ENCODE measurements around the gene RGMB.

RGMB gene

GRCh38 chr5:98836175-98836574, 62.7 kb downstream of the RGMB start:
- no peak for DNase-seq

DNA sequence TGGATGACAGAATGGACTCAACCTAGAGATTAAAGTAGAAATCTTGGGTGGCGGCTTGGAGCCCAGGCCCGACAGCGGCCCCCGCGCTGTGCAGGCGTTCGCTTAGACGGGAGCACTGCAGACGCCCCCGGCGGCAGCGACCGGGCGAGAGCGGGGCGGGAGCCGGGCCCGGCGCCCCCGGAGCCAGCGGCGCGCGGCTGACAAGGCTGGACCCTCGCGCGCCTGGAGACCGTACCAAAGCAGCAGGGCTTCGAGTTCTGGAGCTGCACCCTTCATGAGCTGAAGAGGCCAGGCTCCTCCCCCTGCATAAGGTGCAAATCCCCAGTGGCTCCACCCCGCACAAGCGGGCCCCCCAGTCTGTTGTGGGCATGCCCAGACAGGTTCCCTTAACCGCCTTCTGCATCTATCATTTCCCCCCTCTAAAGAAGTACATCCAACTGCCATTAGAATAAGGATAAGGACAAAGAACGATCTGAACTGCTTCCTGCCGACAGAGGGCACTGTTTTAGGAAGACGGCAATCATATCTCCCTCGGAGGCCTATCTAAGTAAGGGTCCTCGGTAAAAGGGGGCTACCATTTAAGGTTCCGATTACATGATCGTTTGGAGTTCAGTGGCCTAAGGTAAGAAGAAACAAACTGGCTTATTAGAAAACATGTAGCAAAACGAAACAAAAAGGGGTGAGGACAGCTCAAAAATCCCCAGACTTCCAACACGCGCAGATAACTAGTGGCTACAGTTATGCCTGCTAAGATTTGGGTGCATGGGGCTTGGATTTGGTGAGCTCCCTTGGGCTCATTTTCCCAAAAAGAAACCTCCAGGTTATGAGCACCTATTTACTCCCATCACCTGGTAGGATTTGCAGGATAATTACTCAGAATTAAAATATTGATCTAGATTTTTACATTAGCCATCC, 66.3 kb downstream of the RGMB start:
- no peak for DNase-seq

GRCh38 chr5:98840946-98841345, 67.5 kb downstream of the RGMB start:
- no peak for DNase-seq

GRCh38 chr5:98843481-98843880, 70.0 kb downstream of the RGMB start:
- no peak for DNase-seq

DNA sequence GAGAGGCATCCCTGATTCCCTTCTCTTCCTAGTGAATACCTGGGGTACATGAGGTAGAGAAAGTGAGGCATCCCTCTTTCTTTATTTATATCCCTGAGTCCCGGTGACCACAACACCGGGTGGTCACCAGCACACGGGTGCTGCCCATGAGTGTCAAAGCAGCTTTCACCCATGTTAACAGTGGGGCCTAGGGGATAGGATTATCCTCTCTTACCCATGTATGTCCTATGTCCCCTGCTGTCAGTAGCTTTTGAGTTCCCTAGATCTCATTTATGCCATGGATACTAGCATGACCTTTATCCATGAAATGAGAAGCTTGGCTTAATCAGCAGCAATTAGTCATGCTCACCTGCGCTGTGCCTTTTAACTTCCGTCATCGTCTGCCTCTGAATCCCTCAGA, 71.4 kb downstream of the RGMB start:
- DNase-seq = no peak

GRCh38 chr5:98845878-98846277, 72.4 kb downstream of the RGMB start:
- DNase-seq = no peak

Measured in NCI-H1105 treated with DMSO at 0.1 percent for 48 hours (cell line).